K562 (cell line): ENCODE data around the gene RFWD3.

Experiments used
- DNMT1 ChIP-seq: fragments of 450-650 bp; IDR thresholded peaks from 2 replicates; pipeline ENCODE4 v1.6.1; 2016; ENCODE audit warnings: antibody characterized with exemption, mild to moderate bottlenecking
- FOXA1 ChIP-seq: fragments of 450-650 bp; IDR thresholded peaks from 2 replicates; pipeline ENCODE4 v1.6.1; 2016; ENCODE audit warnings: mild to moderate bottlenecking, borderline replicate concordance
- GTF2F1 ChIP-seq: IDR thresholded peaks from 2 replicates; pipeline ENCODE4 v1.6.1; 2011; ENCODE audit warnings: low read depth, low read length, improper control_type of control experiment
- HDAC2 ChIP-seq: fragments of 450-650 bp; IDR thresholded peaks from 2 replicates; pipeline ENCODE4 v1.6.1; 2016; ENCODE audit warnings: mild to moderate bottlenecking
- YY1 ChIP-seq, 3 experiments: IDR thresholded peaks; 2 replicates each; pipeline ENCODE4 v1.6.1; 2011; ENCODE audit warnings: low read length in 2 of 3, mild to moderate bottlenecking in 2 of 3, moderate library complexity in 2 of 3, borderline replicate concordance in 1 of 3, control low read depth in 1 of 3, low read depth in 1 of 3; ENCODE audit not compliant: insufficient read depth in 3 of 3, insufficient replicate concordance in 2 of 3, control insufficient read depth in 1 of 3, insufficient read length in 1 of 3; ENCODE audit errors: extremely low read depth in 1 of 3
- TF ChIP-seq, protein P1 (sequence below): sonication (generic); formaldehyde crosslinking; IDR thresholded peaks from 2 replicates; pipeline ENCODE4 v1.9.0; 2022; ENCODE audit warnings: mild to moderate bottlenecking, missing genetic modification reagents
- TF ChIP-seq, protein P2 (sequence below): fragments of 450-650 bp; IDR thresholded peaks from 2 replicates; pipeline ENCODE4 v1.6.1; 2018; ENCODE audit not compliant: partially characterized antibody

DNA sequence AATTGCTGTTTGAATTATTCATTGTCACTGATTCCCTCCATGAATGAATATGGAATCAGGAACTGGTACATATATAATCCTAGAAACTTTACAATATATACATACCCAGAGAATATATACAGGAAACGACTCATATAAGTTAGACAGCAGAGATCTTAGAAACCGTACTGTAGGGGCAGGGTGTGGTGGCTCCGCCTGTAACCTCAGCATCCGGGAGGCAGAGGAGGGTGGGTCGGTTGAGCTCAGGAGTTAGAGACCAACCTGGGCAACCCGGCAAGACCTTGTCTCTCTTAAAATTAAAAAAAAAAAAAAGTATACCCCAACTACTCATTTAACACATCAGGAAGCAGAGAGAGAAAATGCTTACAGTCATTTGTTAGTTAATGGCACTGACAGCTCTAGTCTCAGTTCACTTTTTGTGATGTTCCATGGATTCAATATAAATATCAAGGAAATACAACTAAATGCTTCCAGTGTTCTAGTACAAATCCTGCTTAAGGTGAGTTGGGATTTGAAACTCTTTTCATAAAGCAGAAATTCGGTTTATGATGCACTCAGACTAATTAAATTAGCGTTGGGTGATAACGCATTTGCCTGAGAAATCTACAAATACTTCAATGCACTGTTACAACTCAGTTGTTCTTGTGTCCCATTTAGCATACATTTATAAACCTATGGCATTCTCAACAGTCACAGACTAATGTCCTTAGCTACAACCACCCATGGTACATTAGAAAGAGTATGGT is 65.4 kb downstream of the RFWD3 start:
- TF ChIP-seq, protein P1, sequence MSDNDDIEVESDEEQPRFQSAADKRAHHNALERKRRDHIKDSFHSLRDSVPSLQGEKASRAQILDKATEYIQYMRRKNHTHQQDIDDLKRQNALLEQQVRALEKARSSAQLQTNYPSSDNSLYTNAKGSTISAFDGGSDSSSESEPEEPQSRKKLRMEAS (CRISPR knock-in tag), result no peak
- TF ChIP-seq YY1 (IDR thresholded peaks at IDR 0.05; ENCODE audit: borderline replicate concordance in 1 of 3, control insufficient read depth in 1 of 3, extremely low read depth in 1 of 3, insufficient read depth in 3 of 3, insufficient read length in 1 of 3, insufficient replicate concordance in 2 of 3, low read depth in 1 of 3, low read length in 2 of 3), result no peak
- no peak for TF ChIP-seq DNMT1
- TF ChIP-seq, protein P2, sequence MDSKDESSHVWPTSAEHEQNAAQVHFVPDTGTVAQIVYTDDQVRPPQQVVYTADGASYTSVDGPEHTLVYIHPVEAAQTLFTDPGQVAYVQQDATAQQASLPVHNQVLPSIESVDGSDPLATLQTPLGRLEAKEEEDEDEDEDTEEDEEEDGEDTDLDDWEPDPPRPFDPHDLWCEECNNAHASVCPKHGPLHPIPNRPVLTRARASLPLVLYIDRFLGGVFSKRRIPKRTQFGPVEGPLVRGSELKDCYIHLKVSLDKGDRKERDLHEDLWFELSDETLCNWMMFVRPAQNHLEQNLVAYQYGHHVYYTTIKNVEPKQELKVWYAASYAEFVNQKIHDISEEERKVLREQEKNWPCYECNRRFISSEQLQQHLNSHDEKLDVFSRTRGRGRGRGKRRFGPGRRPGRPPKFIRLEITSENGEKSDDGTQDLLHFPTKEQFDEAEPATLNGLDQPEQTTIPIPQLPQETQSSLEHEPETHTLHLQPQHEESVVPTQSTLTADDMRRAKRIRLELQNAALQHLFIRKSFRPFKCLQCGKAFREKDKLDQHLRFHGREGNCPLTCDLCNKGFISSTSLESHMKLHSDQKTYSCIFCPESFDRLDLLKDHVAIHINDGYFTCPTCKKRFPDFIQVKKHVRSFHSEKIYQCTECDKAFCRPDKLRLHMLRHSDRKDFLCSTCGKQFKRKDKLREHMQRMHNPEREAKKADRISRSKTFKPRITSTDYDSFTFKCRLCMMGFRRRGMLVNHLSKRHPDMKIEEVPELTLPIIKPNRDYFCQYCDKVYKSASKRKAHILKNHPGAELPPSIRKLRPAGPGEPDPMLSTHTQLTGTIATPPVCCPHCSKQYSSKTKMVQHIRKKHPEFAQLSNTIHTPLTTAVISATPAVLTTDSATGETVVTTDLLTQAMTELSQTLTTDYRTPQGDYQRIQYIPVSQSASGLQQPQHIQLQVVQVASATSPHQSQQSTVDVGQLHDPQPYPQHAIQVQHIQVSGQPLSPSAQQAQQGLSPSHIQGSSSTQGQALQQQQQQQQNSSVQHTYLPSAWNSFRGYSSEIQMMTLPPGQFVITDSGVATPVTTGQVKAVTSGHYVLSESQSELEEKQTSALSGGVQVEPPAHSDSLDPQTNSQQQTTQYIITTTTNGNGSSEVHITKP, result no peak
- TF ChIP-seq HDAC2, result no peak
- TF ChIP-seq GTF2F1, result no peak
- no peak for TF ChIP-seq FOXA1
